Osteoblast (primary cell): Measurements from ENCODE around the gene MRPS35. TPM values are rescaled to one million over a fixed set of nuclear protein-coding genes. Genes with fewer than 3 reads are reported as not detected.

Source experiments
- DNase-seq: peaks from one replicate; pipeline ENCODE4 v3.0.0; 2011; ENCODE audit warnings: low spot score, mixed read lengths; ENCODE audit not compliant: insufficient read length; ENCODE audit errors: missing footprints
- H2AFZ ChIP-seq: 2 replicates; pipeline ENCODE4 v1.6.0; 2011; ENCODE audit warnings: mild to moderate bottlenecking, low read length
- H3K27ac ChIP-seq: 2 replicates; pipeline ENCODE4 v1.5.1; 2011; ENCODE audit warnings: mild to moderate bottlenecking, low read depth, low read length, moderate library complexity
- H3K27me3 ChIP-seq: 2 replicates; pipeline ENCODE4 v1.6.0; 2012; ENCODE audit warnings: mild to moderate bottlenecking, control low read depth, inconsistent platforms, low read length, moderate library complexity; ENCODE audit not compliant: insufficient read depth
- H3K36me3 ChIP-seq: 2 replicates; pipeline ENCODE4 v1.5.1; 2011; ENCODE audit warnings: mild to moderate bottlenecking, low read length, control low read depth, moderate library complexity; ENCODE audit not compliant: insufficient read depth
- H3K4me1 ChIP-seq: 2 replicates; pipeline ENCODE4 v1.5.1; 2011; ENCODE audit warnings: mild to moderate bottlenecking, low read length, control low read depth, moderate library complexity; ENCODE audit not compliant: insufficient read depth
- H3K4me2 ChIP-seq: 2 replicates; pipeline ENCODE4 v1.6.0; 2011; ENCODE audit warnings: mild to moderate bottlenecking, low read length; ENCODE audit not compliant: insufficient read depth
- H3K4me3 ChIP-seq: fragments of 200-600 bp; sonication (generic); 3 replicates; pipeline ENCODE4 v1.5.1; 2012; ENCODE audit warnings: mild to moderate bottlenecking, low read length, inconsistent platforms; ENCODE audit not compliant: insufficient read depth
- H3K79me2 ChIP-seq: 2 replicates; pipeline ENCODE4 v1.6.0; 2012; ENCODE audit warnings: mild to moderate bottlenecking, low read length, control low read depth, inconsistent platforms; ENCODE audit not compliant: insufficient read depth
- H3K9me3 ChIP-seq: 2 replicates; pipeline ENCODE4 v1.5.1; 2011; ENCODE audit warnings: low read depth, low read length, control low read depth
- H4K20me1 ChIP-seq: 2 replicates; pipeline ENCODE4 v1.6.0; 2012; ENCODE audit warnings: mild to moderate bottlenecking, low read length, control low read depth; ENCODE audit not compliant: insufficient read depth
- CTCF ChIP-seq: IDR thresholded peaks from 2 replicates; pipeline ENCODE4 v1.5.1; 2011; ENCODE audit warnings: mild to moderate bottlenecking, low read depth, low read length, moderate library complexity; ENCODE audit errors: extremely low read depth
- total RNA-seq: library from RNA; depleted of rRNA; stranded (reverse); fragments of >200 nt; gene quantifications from 2 replicates; pipeline ENCODE4 v1.2.3, GENCODE V29; 2012

Gene MRPS35
- total RNA-seq, 1 donor, result 53.9 TPM

GRCh38 chr12:27711967-27712366, 1.3 kb downstream of the MRPS35 start:
- Histone ChIP-seq H3K4me1 (peaks cover 10% of the 10 kb centered on the region), H3K4me2 (peak overlapping the region; percentile 99), H3K9me3 (no peaks in the 10 kb centered on the region), H2AFZ (no peak overlapping the region), H4K20me1 (peaks cover 21% of the 10 kb centered on the region), H3K79me2 (peaks cover 49% of the 10 kb centered on the region), H3K27ac (no peak overlapping the region), H3K36me3 (peaks cover 13% of the 10 kb centered on the region), H3K4me3 (peak overlapping the region; percentile 94), H3K27me3 (no peaks in the 10 kb centered on the region)
- TF ChIP-seq CTCF, result no peak
- DNase-seq, result no peak

GRCh38 chr12:27723212-27723611, 12.6 kb downstream of the MRPS35 start:
- peak; percentile 56 for DNase-seq
- peaks cover 7% of the 10 kb centered on the region for H3K79me2 ChIP-seq
- TF ChIP-seq CTCF, result no peak
- H2AFZ ChIP-seq, result no peak overlapping the region
- no peak overlapping the region for H3K4me2 ChIP-seq
- no peaks in the 10 kb centered on the region for H4K20me1 ChIP-seq
- H3K4me3 ChIP-seq, result no peak overlapping the region
- H3K27ac ChIP-seq, result no peak overlapping the region
- H3K27me3 ChIP-seq, result no peaks in the 10 kb centered on the region
- H3K4me1 ChIP-seq, result no peaks in the 10 kb centered on the region
- peaks cover 31% of the 10 kb centered on the region for H3K36me3 ChIP-seq
- H3K9me3 ChIP-seq, result no peaks in the 10 kb centered on the region

DNA sequence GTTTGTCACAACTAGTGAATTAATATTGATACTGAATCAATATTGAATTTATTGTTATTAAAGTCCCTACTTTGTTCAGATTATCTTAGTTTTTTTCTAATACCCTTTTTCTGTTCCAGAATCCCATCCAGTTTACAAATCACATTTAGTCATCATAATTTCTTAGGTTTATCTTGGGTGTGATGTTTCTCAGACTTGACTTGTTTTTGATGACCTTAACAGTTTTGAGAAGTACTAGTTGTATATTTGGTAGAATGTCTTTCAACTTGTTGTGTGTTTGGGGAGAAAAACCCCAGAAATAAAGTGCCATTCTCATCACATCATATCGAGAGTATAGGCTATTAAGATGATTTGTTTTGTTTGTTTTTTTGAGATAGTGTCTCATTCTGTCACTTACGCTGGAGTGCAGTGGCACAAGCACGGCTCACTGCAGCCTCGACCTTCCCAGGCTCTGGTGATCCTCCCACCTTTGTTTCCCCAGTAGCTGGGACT, 19.5 kb downstream of the MRPS35 start:
- H3K27ac ChIP-seq, result no peak overlapping the region
- H3K4me2 ChIP-seq, result no peak overlapping the region
- H3K4me3 ChIP-seq, result no peak overlapping the region
- no peak for DNase-seq
- no peak for TF ChIP-seq CTCF
- no peaks in the 10 kb centered on the region for H3K9me3 ChIP-seq
- no peak overlapping the region for H2AFZ ChIP-seq
- H3K27me3 ChIP-seq, result no peaks in the 10 kb centered on the region
- no peaks in the 10 kb centered on the region for H4K20me1 ChIP-seq
- no peaks in the 10 kb centered on the region for H3K4me1 ChIP-seq
- H3K36me3 ChIP-seq, result peaks cover 23% of the 10 kb centered on the region
- peaks cover 7% of the 10 kb centered on the region for H3K79me2 ChIP-seq

DNA sequence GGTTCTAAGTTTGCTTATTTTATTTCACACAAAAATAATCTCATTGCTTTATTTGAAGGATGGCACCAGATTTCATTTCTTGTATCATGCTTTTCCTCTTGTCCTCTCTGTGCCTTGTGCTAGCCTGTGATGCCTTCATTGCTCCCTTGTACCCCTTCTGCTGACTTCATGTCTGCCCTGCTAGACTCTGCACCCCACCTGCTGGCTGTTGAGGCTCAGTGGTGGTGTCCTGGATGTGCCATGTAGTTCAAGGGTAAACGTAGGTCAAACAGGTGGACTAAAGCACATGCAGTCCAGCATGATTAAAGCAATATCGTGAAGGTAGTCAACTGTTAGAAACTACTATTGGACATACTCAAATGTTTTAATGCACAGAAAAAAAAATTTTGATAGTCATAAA, 21.6 kb downstream of the MRPS35 start:
- Histone ChIP-seq H3K27me3 (no peaks in the 10 kb centered on the region), H2AFZ (no peak overlapping the region), H4K20me1 (no peaks in the 10 kb centered on the region), H3K9me3 (no peaks in the 10 kb centered on the region), H3K4me1 (no peaks in the 10 kb centered on the region), H3K4me3 (no peak overlapping the region), H3K4me2 (no peak overlapping the region), H3K36me3 (peaks cover 29% of the 10 kb centered on the region), H3K79me2 (peaks cover 2% of the 10 kb centered on the region), H3K27ac (no peak overlapping the region)
- TF ChIP-seq CTCF, result peak; percentile 17
- no peak for DNase-seq
